AG04450 (cell line): Measurements from ENCODE around the gene LPIN2. TPM values are rescaled to one million over a fixed set of nuclear protein-coding genes. Genes with fewer than 3 reads are reported as not detected.

Experiments used
- CTCF ChIA-PET: fragments of 300-600, 350-600 bp; formaldehyde crosslinking; extraction: SDS; loops from one replicate; lab custom pipeline; 2022; ENCODE audit warnings: antibody characterized with exemption, inconsistent platforms; lab: Charles Lee
- POLR2A ChIA-PET: fragments of 350-600 bp; formaldehyde crosslinking; extraction: SDS; loops from one replicate; lab custom pipeline; 2021; ENCODE audit warnings: antibody characterized with exemption, inconsistent platforms; lab: Yijun Ruan, JAX
- DNase-seq: peaks from one replicate; pipeline ENCODE4 v3.0.0-alpha.2; 2011; ENCODE audit warnings: low read depth, low spot score
- H3K27ac ChIP-seq: one replicate; pipeline ENCODE4 v1.5.1; 2012; ENCODE audit warnings: low read depth, low read length, control low read depth
- H3K27me3 ChIP-seq: one replicate; pipeline ENCODE4 v1.6.0; 2012; ENCODE audit warnings: low read length; ENCODE audit not compliant: control insufficient read depth, insufficient read depth
- H3K4me3 ChIP-seq: 2 replicates; pipeline ENCODE4 v1.5.1; 2011; ENCODE audit warnings: mild to moderate bottlenecking, low read depth, low read length, control low read depth
- H3K9me3 ChIP-seq: 2 replicates; pipeline ENCODE4 v1.5.1; 2012; ENCODE audit warnings: low read length; ENCODE audit not compliant: control insufficient read depth, insufficient read depth
- polyA minus RNA-seq: library from RNA; depleted of rRNA, polyadenylated mRNA; stranded (reverse); fragments of >200 nt; gene quantifications from 2 replicates; pipeline ENCODE4 v1.2.3, GENCODE V29; 2011; rRNA and poly(A)+ RNA removed
- polyA plus RNA-seq: library from polyadenylated mRNA; depleted of rRNA; stranded (reverse); fragments of >200 nt; gene quantifications from 2 replicates; pipeline ENCODE4 v1.2.3, GENCODE V29; 2011; rRNA removed
- TF ChIP-seq, protein P1 (sequence below): IDR thresholded peaks from 2 replicates; pipeline ENCODE4 v1.5.1; 2011; ENCODE audit warnings: low read depth, low read length, control low read depth, inconsistent platforms

Gene LPIN2
- 41.9 and 46.7 TPM in 2 replicates for polyA plus RNA-seq
- 40.2 and 47.5 TPM in 2 replicates for polyA minus RNA-seq

DNA sequence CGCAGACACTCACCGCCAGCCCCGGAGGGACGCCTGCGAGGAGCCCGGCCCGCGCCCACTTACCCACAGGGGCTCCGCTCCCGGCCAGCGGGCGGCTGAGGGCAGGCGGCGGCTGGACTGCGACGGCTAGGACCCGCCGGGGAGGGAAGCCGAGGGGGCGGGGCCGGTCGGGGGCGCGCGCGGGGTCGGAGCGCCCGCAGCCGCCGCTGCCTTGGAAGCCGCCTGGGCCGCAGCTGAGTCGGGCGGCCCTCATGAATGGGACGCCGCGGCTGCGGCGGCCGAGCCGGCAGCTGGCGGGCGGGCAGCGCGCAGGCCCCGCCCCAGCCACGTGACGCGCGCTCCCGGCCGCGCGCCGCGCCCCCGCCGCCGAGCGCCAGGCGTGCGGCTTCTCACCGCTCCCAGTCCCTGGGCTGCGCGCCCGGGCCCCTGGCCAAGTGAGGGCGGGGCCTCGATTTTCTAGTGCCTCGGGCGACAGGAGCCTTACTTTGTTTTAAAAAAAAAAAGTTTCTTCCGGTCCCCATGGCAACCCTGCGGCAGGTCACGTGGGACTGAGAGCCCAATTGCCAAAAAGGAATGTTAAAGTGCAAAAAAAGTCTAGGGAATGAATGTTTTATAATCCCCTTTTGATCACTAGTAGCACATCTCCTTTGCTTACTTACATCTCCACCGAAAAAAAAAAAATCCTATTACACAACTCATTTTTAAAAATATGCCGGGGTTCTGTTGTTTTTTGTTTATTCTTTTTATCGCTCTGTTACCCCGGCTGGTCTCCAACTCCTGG is at the start of gene LPIN2:
TSS of gene LPIN2 (minus strand) at position 121 of the 781 bp plus-strand sequence. CDS start 52,304 bp downstream, outside the sequence.
- peak; percentile 94 for DNase-seq
- peak within 1 kb of the TSS; percentile 71 for H3K4me3 ChIP-seq
- ChIA-PET POLR2A (no interaction called here), CTCF (no interaction called here)
- peak within 1 kb of the TSS; percentile 52 for H3K27ac ChIP-seq
- H3K9me3 ChIP-seq: peaks cover 2% of the 10 kb centered on the region; the same call in 1 of the 2 replicates
- TF ChIP-seq, protein P1, sequence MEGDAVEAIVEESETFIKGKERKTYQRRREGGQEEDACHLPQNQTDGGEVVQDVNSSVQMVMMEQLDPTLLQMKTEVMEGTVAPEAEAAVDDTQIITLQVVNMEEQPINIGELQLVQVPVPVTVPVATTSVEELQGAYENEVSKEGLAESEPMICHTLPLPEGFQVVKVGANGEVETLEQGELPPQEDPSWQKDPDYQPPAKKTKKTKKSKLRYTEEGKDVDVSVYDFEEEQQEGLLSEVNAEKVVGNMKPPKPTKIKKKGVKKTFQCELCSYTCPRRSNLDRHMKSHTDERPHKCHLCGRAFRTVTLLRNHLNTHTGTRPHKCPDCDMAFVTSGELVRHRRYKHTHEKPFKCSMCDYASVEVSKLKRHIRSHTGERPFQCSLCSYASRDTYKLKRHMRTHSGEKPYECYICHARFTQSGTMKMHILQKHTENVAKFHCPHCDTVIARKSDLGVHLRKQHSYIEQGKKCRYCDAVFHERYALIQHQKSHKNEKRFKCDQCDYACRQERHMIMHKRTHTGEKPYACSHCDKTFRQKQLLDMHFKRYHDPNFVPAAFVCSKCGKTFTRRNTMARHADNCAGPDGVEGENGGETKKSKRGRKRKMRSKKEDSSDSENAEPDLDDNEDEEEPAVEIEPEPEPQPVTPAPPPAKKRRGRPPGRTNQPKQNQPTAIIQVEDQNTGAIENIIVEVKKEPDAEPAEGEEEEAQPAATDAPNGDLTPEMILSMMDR: no peak
- H3K27me3 ChIP-seq: no peaks in the 10 kb centered on the region

GRCh38 chr18:3061581-3062312 is 48.8 kb upstream of the LPIN2 start:
- no peaks in the 10 kb centered on the region; the same call in 1 of the 2 replicates for H3K9me3 ChIP-seq
- TF ChIP-seq, protein P1: no peak
- no peak overlapping the region for H3K27ac ChIP-seq
- POLR2A ChIA-PET: interaction anchor here (1.0 kb wide), 1 partner anchor 62 kb away, joined by 6 read pairs; no protein-coding TSS in a partner anchor
- no peak overlapping the region for H3K4me3 ChIP-seq
- CTCF ChIA-PET: interaction anchor here (0.7 to 4.0 kb wide), 25 partner anchors 9 to 157 kb away, joined by 3 to 23 read pairs (median 3); no protein-coding TSS in a partner anchor
- DNase-seq: no peak
- H3K27me3 ChIP-seq: peaks cover 2% of the 10 kb centered on the region

DNA sequence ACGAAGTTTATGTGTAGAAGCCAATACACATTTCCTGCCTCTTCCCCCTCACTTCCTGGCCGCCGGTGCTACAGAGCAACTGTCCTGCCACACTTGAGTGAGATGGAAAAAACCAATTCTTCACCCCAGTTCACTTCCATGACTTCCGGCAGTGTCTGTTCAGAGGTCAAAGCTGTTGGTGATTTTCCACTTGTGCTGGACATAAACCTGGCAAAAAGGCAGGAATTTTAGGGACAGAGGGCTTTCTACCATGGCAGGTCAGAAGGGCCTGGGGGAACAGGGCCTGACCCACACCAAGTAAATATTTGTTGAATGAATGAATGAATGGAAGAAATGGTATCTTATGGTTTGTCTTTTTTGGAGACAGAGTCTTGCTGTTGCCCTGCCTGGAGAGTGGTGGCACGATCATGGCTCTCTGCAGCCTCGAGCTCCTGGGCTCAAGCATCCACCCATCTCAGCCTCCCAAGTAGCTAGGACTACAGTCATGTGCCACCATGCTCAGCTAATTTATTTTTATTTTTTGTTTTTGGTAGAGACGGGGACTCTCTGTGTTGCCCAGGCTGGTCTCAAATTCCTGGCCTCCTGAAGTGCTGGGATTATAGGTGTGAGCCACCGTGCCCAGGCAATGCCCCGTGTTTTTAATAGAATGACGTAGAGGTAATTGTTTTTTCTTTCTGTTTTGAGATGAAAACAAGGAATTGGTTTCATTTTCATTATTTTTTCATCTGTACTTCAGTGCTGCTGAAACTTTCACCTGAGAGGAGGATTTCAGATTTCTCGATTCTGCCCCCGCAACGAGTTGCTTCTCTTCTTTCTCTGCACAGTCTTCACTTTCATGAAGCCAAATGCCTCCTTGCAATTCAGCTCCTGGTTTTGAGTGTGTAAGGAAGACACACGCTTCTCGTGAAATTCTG is 48.0 kb upstream of the LPIN2 start:
- no peaks in the 10 kb centered on the region; the same call in 1 of the 2 replicates for H3K9me3 ChIP-seq
- no peak overlapping the region for H3K4me3 ChIP-seq
- TF ChIP-seq, protein P1: no peak
- no peak overlapping the region for H3K27ac ChIP-seq
- H3K27me3 ChIP-seq: peaks cover 2% of the 10 kb centered on the region
- ChIA-PET CTCF (interaction anchor here (1.0 to 4.0 kb wide), 6 partner anchors 9 to 129 kb away, joined by 3 to 23 read pairs (median 3); no protein-coding TSS in a partner anchor), POLR2A (no interaction called here)
- no peak for DNase-seq

DNA sequence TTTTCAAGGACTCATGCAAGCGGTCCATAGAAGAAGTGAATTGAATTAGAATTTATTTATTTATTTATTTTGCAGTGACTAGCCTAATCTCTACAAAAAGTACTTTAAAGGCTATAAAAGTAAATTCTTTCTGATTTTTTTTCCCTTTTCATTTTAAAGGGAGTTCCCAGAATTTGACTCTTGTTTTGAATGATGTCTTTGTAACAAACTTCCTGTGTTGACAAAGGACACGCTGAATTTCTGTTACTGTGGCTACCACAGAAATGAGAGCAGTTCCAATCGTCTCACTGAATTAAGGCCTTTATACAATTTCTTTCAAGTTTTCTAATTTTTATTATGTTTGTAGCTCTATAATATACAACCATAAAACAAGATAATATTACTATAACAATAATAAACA is 46.3 kb upstream of the LPIN2 start:
- H3K4me3 ChIP-seq: no peak overlapping the region
- H3K9me3 ChIP-seq: no peaks in the 10 kb centered on the region; the same call in 1 of the 2 replicates
- H3K27me3 ChIP-seq: peaks cover 2% of the 10 kb centered on the region
- ChIA-PET CTCF (no interaction called here), POLR2A (no interaction called here)
- no peak overlapping the region for H3K27ac ChIP-seq
- DNase-seq: no peak
- TF ChIP-seq, protein P1: no peak
